B cell (primary cell): ENCODE measurements around the gene LRRC8B.

Source experiments
- EZH2 ChIP-seq: IDR thresholded peaks from 2 replicates; pipeline ENCODE4 v1.6.1; 2012; ENCODE audit warnings: borderline replicate concordance, low read depth, mild to moderate bottlenecking, moderate library complexity, low read length; ENCODE audit not compliant: insufficient read depth, poor library complexity, severe bottlenecking
- TF ChIP-seq, protein P1 (sequence below): fragments of 200-600 bp; IDR thresholded peaks from one replicate; pipeline ENCODE4 v1.8.0; 2022; ENCODE audit warnings: antibody characterized with exemption, mild to moderate bottlenecking

DNA sequence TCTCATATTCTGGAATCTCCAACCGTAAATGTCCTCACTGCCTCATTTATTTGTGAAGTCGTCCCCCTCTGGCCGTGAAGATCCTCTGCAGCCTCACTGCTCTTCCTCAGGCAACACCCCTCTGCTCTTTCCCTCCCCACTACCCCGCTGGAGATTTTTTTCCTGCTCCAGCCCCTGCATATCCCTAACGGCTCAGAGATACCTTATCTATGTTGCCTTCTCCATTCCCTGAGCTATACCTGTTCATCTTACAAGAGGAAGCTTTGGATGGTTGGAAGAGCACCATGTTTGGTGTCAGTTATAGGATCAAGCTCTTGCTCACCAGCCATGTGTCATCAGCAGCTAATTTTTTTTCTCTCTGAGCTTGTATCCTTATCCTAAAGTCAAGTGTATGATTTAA lies 26.4 kb downstream of the LRRC8B start:
- TF ChIP-seq, protein P1, sequence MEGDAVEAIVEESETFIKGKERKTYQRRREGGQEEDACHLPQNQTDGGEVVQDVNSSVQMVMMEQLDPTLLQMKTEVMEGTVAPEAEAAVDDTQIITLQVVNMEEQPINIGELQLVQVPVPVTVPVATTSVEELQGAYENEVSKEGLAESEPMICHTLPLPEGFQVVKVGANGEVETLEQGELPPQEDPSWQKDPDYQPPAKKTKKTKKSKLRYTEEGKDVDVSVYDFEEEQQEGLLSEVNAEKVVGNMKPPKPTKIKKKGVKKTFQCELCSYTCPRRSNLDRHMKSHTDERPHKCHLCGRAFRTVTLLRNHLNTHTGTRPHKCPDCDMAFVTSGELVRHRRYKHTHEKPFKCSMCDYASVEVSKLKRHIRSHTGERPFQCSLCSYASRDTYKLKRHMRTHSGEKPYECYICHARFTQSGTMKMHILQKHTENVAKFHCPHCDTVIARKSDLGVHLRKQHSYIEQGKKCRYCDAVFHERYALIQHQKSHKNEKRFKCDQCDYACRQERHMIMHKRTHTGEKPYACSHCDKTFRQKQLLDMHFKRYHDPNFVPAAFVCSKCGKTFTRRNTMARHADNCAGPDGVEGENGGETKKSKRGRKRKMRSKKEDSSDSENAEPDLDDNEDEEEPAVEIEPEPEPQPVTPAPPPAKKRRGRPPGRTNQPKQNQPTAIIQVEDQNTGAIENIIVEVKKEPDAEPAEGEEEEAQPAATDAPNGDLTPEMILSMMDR: no peak
- TF ChIP-seq EZH2: no peak
